ENCODE data around the gene CDK5RAP1. TPM values are rescaled to one million over a fixed set of nuclear protein-coding genes. Genes with fewer than 3 reads are reported as not detected.

Gene CDK5RAP1
- total and polyA plus RNA-seq, 2 of the 8 experiments (the other 6 are each of a cell fraction or from before 2014, with no cell fraction given), result 37.8 to 46.6 TPM

DNA sequence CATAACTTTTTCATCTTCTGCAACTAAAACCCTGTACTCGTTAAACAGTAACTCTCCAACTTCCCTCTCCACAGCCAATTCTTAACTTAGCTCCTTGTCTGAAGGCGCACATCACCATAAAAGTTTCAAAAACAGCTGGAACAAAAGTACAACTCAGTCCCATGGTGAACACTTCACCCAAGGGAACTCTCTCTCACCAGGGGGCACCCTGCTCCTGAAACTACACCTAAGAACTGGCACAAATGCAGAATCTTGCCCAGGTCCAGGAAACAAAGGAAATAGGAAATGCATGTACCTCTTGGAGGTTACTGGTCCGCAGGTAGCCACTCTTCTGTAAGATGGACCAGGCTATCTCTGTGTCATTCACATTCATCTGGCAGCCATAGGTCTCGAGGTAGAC lies 6.6 kb downstream of the CDK5RAP1 start (continued):
- TF ChIP-seq, protein P1, sequence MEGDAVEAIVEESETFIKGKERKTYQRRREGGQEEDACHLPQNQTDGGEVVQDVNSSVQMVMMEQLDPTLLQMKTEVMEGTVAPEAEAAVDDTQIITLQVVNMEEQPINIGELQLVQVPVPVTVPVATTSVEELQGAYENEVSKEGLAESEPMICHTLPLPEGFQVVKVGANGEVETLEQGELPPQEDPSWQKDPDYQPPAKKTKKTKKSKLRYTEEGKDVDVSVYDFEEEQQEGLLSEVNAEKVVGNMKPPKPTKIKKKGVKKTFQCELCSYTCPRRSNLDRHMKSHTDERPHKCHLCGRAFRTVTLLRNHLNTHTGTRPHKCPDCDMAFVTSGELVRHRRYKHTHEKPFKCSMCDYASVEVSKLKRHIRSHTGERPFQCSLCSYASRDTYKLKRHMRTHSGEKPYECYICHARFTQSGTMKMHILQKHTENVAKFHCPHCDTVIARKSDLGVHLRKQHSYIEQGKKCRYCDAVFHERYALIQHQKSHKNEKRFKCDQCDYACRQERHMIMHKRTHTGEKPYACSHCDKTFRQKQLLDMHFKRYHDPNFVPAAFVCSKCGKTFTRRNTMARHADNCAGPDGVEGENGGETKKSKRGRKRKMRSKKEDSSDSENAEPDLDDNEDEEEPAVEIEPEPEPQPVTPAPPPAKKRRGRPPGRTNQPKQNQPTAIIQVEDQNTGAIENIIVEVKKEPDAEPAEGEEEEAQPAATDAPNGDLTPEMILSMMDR (IDR thresholded peaks at IDR 0.05; ENCODE audit: control extremely low read depth in 1 of 3, insufficient read depth in 1 of 3, low read depth in 1 of 3, low read length in 3 of 3), result no peak
- TF ChIP-seq, protein P2, sequence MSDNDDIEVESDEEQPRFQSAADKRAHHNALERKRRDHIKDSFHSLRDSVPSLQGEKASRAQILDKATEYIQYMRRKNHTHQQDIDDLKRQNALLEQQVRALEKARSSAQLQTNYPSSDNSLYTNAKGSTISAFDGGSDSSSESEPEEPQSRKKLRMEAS (IDR thresholded peaks at IDR 0.05), result no peak
- TF ChIP-seq SIRT6 (IDR thresholded peaks at IDR 0.05; ENCODE audit: low read length) (no peak), NANOG (IDR thresholded peaks at IDR 0.05; ENCODE audit: insufficient read depth, low read depth, low read length, poor library complexity, severe bottlenecking) (no peak), KDM4A (IDR thresholded peaks at IDR 0.05; ENCODE audit: low read depth, low read length, severe bottlenecking) (no peak), TAF7 (optimal IDR thresholded peaks at IDR 0.05; ENCODE audit: borderline replicate concordance, low read depth, low read length) (no peak), EGR1 (IDR thresholded peaks at IDR 0.05; ENCODE audit: borderline replicate concordance, low read depth, low read length) (no peak)
- TF ChIP-seq, protein P3, sequence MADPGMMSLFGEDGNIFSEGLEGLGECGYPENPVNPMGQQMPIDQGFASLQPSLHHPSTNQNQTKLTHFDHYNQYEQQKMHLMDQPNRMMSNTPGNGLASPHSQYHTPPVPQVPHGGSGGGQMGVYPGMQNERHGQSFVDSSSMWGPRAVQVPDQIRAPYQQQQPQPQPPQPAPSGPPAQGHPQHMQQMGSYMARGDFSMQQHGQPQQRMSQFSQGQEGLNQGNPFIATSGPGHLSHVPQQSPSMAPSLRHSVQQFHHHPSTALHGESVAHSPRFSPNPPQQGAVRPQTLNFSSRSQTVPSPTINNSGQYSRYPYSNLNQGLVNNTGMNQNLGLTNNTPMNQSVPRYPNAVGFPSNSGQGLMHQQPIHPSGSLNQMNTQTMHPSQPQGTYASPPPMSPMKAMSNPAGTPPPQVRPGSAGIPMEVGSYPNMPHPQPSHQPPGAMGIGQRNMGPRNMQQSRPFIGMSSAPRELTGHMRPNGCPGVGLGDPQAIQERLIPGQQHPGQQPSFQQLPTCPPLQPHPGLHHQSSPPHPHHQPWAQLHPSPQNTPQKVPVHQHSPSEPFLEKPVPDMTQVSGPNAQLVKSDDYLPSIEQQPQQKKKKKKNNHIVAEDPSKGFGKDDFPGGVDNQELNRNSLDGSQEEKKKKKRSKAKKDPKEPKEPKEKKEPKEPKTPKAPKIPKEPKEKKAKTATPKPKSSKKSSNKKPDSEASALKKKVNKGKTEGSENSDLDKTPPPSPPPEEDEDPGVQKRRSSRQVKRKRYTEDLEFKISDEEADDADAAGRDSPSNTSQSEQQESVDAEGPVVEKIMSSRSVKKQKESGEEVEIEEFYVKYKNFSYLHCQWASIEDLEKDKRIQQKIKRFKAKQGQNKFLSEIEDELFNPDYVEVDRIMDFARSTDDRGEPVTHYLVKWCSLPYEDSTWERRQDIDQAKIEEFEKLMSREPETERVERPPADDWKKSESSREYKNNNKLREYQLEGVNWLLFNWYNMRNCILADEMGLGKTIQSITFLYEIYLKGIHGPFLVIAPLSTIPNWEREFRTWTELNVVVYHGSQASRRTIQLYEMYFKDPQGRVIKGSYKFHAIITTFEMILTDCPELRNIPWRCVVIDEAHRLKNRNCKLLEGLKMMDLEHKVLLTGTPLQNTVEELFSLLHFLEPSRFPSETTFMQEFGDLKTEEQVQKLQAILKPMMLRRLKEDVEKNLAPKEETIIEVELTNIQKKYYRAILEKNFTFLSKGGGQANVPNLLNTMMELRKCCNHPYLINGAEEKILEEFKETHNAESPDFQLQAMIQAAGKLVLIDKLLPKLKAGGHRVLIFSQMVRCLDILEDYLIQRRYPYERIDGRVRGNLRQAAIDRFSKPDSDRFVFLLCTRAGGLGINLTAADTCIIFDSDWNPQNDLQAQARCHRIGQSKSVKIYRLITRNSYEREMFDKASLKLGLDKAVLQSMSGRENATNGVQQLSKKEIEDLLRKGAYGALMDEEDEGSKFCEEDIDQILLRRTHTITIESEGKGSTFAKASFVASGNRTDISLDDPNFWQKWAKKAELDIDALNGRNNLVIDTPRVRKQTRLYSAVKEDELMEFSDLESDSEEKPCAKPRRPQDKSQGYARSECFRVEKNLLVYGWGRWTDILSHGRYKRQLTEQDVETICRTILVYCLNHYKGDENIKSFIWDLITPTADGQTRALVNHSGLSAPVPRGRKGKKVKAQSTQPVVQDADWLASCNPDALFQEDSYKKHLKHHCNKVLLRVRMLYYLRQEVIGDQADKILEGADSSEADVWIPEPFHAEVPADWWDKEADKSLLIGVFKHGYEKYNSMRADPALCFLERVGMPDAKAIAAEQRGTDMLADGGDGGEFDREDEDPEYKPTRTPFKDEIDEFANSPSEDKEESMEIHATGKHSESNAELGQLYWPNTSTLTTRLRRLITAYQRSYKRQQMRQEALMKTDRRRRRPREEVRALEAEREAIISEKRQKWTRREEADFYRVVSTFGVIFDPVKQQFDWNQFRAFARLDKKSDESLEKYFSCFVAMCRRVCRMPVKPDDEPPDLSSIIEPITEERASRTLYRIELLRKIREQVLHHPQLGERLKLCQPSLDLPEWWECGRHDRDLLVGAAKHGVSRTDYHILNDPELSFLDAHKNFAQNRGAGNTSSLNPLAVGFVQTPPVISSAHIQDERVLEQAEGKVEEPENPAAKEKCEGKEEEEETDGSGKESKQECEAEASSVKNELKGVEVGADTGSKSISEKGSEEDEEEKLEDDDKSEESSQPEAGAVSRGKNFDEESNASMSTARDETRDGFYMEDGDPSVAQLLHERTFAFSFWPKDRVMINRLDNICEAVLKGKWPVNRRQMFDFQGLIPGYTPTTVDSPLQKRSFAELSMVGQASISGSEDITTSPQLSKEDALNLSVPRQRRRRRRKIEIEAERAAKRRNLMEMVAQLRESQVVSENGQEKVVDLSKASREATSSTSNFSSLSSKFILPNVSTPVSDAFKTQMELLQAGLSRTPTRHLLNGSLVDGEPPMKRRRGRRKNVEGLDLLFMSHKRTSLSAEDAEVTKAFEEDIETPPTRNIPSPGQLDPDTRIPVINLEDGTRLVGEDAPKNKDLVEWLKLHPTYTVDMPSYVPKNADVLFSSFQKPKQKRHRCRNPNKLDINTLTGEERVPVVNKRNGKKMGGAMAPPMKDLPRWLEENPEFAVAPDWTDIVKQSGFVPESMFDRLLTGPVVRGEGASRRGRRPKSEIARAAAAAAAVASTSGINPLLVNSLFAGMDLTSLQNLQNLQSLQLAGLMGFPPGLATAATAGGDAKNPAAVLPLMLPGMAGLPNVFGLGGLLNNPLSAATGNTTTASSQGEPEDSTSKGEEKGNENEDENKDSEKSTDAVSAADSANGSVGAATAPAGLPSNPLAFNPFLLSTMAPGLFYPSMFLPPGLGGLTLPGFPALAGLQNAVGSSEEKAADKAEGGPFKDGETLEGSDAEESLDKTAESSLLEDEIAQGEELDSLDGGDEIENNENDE (IDR thresholded peaks at IDR 0.05; ENCODE audit: insufficient replicate concordance, low read length), result no peak

Data from H1 (cell line).